ENCODE data around the gene ATIC. TPM values are rescaled to one million over a fixed set of nuclear protein-coding genes. Genes with fewer than 3 reads are reported as not detected.

Gene ATIC
- total and polyA plus RNA-seq, 2 donors (not counting 1 experiment from before 2014, with no cell fraction given): 40.3 to 92.7 TPM

GRCh38 chr2:215364157-215365155, 52.6 kb downstream of the ATIC start:
- Histone ChIP-seq H3K79me2 (ENCODE audit: control insufficient read depth, insufficient read depth, low read length) (no peaks in the 10 kb centered on the region), H3K4me2 (ENCODE audit: extremely low read depth, insufficient read depth, low read length) (no peak overlapping the region), H2AFZ (ENCODE audit: low read length) (no peak overlapping the region), H3K27me3 (ENCODE audit: control insufficient read depth, insufficient read depth, low read length) (no peaks in the 10 kb centered on the region), H3K9me3 (ENCODE audit: control insufficient read depth, insufficient read depth, low read depth, low read length) (no peaks in the 10 kb centered on the region), H3K4me1 (ENCODE audit: control insufficient read depth, extremely low read depth, insufficient read depth, low read length) (peaks cover 3% of the 10 kb centered on the region), H3K4me3 (replicated peaks in 1 of 4; ENCODE audit: control extremely low read depth in 1 of 4, insufficient read depth in 1 of 4, low read depth in 3 of 4, low read length in 4 of 4) (no peak overlapping the region), H3K9ac (ENCODE audit: insufficient read depth, low read length) (no peak overlapping the region), H3K27ac (ENCODE audit: insufficient read depth, low read length) (no peak overlapping the region), H4K20me1 (ENCODE audit: control insufficient read depth, extremely low read depth, insufficient read depth, low read length) (no peaks in the 10 kb centered on the region), H3K36me3 (ENCODE audit: control insufficient read depth, insufficient read depth, low read length) (peaks cover 31% of the 10 kb centered on the region)
- peak; percentile 15 to 30 for DNase-seq (ENCODE audit: low read depth in 2 of 2)
- TF ChIP-seq EZH2 (IDR thresholded peaks at IDR 0.05; ENCODE audit: low read length, missing control alignments) (no peak), CTCF (conservative IDR thresholded peaks at IDR 0.05 in 1 of 2, IDR thresholded peaks at IDR 0.05 in 1 of 2; ENCODE audit: low read depth in 1 of 2, low read length in 2 of 2) (no peak)

- Histone ChIP-seq H3K9ac (ENCODE audit: insufficient read depth, low read length) (no peak overlapping the region), H2AFZ (ENCODE audit: low read length) (no peak overlapping the region), H3K4me1 (ENCODE audit: control insufficient read depth, extremely low read depth, insufficient read depth, low read length) (peaks cover 5% of the 10 kb centered on the region), H3K4me3 (replicated peaks in 1 of 4; ENCODE audit: control extremely low read depth in 1 of 4, insufficient read depth in 1 of 4, low read depth in 3 of 4, low read length in 4 of 4) (no peak overlapping the region), H3K27me3 (ENCODE audit: control insufficient read depth, insufficient read depth, low read length) (no peaks in the 10 kb centered on the region), H3K36me3 (ENCODE audit: control insufficient read depth, insufficient read depth, low read length) (peaks cover 33% of the 10 kb centered on the region), H3K79me2 (ENCODE audit: control insufficient read depth, insufficient read depth, low read length) (no peaks in the 10 kb centered on the region), H3K27ac (ENCODE audit: insufficient read depth, low read length) (no peak overlapping the region), H3K4me2 (ENCODE audit: extremely low read depth, insufficient read depth, low read length) (no peak overlapping the region), H3K9me3 (ENCODE audit: control insufficient read depth, insufficient read depth, low read depth, low read length) (no peaks in the 10 kb centered on the region), H4K20me1 (ENCODE audit: control insufficient read depth, extremely low read depth, insufficient read depth, low read length) (no peaks in the 10 kb centered on the region)
- peak; percentile 13 to 31 for DNase-seq (ENCODE audit: low read depth in 2 of 2)
- TF ChIP-seq CTCF (conservative IDR thresholded peaks at IDR 0.05 in 1 of 2, IDR thresholded peaks at IDR 0.05 in 1 of 2; ENCODE audit: low read depth in 1 of 2, low read length in 2 of 2): no peak
- no peak for TF ChIP-seq EZH2 (IDR thresholded peaks at IDR 0.05; ENCODE audit: low read length, missing control alignments)
These were observed 53.4 kb downstream of the ATIC start for GRCh38 chr2:215365184-215365658.

- Histone ChIP-seq H3K9me3 (ENCODE audit: control insufficient read depth, insufficient read depth, low read depth, low read length) (no peaks in the 10 kb centered on the region), H3K9ac (ENCODE audit: insufficient read depth, low read length) (no peak overlapping the region), H3K4me2 (ENCODE audit: extremely low read depth, insufficient read depth, low read length) (no peak overlapping the region), H4K20me1 (ENCODE audit: control insufficient read depth, extremely low read depth, insufficient read depth, low read length) (no peaks in the 10 kb centered on the region), H3K27me3 (ENCODE audit: control insufficient read depth, insufficient read depth, low read length) (no peaks in the 10 kb centered on the region), H3K79me2 (ENCODE audit: control insufficient read depth, insufficient read depth, low read length) (peaks cover 2% of the 10 kb centered on the region), H2AFZ (ENCODE audit: low read length) (no peak overlapping the region), H3K36me3 (ENCODE audit: control insufficient read depth, insufficient read depth, low read length) (peaks cover 34% of the 10 kb centered on the region), H3K4me3 (replicated peaks in 1 of 4; ENCODE audit: control extremely low read depth in 1 of 4, insufficient read depth in 1 of 4, low read depth in 3 of 4, low read length in 4 of 4) (no peak overlapping the region), H3K27ac (ENCODE audit: insufficient read depth, low read length) (no peak overlapping the region), H3K4me1 (ENCODE audit: control insufficient read depth, extremely low read depth, insufficient read depth, low read length) (peaks cover 5% of the 10 kb centered on the region)
- DNase-seq (ENCODE audit: low read depth in 2 of 2): peak; percentile 6 to 17
- no peak for TF ChIP-seq EZH2 (IDR thresholded peaks at IDR 0.05; ENCODE audit: low read length, missing control alignments)
These were observed 54.7 kb downstream of the ATIC start for GRCh38 chr2:215366440-215367032.
